B cell (primary cell): ENCODE results near the gene GRM8.

Experiments
- EZH2 ChIP-seq: IDR thresholded peaks from 2 replicates; pipeline ENCODE4 v1.6.1; 2012; ENCODE audit warnings: borderline replicate concordance, low read depth, mild to moderate bottlenecking, moderate library complexity, low read length; ENCODE audit not compliant: insufficient read depth, poor library complexity, severe bottlenecking
- TF ChIP-seq, protein P1 (sequence below): fragments of 200-600 bp; IDR thresholded peaks from one replicate; pipeline ENCODE4 v1.8.0; 2022; ENCODE audit warnings: antibody characterized with exemption, mild to moderate bottlenecking

DNA sequence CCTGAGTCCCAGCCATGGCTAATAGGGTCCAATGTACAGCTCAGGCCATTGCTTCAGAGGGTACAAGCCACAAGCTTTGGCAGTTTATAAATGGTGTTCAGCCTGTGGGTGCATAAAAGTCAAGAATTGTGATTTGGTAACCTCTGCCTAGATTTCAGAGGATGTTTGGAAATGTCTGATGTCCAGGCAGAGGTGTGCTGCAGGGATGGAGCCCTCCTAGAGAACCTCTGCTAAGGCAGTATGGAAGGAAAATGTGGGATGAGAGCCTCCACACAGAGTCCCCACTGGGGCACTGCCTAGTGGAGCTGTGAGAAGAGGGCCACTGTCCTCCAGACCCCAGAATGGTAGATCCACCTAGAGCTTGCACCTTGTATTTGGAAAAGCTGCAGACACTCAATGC lies 779.9 kb downstream of the GRM8 start:
- TF ChIP-seq, protein P1, sequence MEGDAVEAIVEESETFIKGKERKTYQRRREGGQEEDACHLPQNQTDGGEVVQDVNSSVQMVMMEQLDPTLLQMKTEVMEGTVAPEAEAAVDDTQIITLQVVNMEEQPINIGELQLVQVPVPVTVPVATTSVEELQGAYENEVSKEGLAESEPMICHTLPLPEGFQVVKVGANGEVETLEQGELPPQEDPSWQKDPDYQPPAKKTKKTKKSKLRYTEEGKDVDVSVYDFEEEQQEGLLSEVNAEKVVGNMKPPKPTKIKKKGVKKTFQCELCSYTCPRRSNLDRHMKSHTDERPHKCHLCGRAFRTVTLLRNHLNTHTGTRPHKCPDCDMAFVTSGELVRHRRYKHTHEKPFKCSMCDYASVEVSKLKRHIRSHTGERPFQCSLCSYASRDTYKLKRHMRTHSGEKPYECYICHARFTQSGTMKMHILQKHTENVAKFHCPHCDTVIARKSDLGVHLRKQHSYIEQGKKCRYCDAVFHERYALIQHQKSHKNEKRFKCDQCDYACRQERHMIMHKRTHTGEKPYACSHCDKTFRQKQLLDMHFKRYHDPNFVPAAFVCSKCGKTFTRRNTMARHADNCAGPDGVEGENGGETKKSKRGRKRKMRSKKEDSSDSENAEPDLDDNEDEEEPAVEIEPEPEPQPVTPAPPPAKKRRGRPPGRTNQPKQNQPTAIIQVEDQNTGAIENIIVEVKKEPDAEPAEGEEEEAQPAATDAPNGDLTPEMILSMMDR = no peak
- TF ChIP-seq EZH2 = no peak
